Fibroblast of the aortic adventitia (primary cell): ENCODE results near the gene NPY1R. TPM values are rescaled to one million over a fixed set of nuclear protein-coding genes. Genes with fewer than 3 reads are reported as not detected.

Source experiments
- DNase-seq: peaks from one replicate; pipeline ENCODE4 v3.0.0-alpha.2; 2010; ENCODE audit warnings: low read depth
- H3K4me3 ChIP-seq: 2 replicates; pipeline ENCODE4 v1.5.1; 2011; ENCODE audit warnings: low read depth, mild to moderate bottlenecking, control low read depth, low read length, moderate library complexity
- CTCF ChIP-seq: IDR thresholded peaks from 2 replicates; pipeline ENCODE4 v1.5.1; 2011; ENCODE audit warnings: mild to moderate bottlenecking, low read length, control low read depth, inconsistent platforms; ENCODE audit not compliant: insufficient read depth
- total RNA-seq: library from RNA; depleted of rRNA; stranded (reverse); fragments of >200 nt; gene quantifications from 2 replicates; pipeline ENCODE4 v1.2.3, GENCODE V29; 2012; ENCODE audit warnings: low replicate concordance

Gene NPY1R
- total RNA-seq, 1 donor = 0.09 TPM

DNA sequence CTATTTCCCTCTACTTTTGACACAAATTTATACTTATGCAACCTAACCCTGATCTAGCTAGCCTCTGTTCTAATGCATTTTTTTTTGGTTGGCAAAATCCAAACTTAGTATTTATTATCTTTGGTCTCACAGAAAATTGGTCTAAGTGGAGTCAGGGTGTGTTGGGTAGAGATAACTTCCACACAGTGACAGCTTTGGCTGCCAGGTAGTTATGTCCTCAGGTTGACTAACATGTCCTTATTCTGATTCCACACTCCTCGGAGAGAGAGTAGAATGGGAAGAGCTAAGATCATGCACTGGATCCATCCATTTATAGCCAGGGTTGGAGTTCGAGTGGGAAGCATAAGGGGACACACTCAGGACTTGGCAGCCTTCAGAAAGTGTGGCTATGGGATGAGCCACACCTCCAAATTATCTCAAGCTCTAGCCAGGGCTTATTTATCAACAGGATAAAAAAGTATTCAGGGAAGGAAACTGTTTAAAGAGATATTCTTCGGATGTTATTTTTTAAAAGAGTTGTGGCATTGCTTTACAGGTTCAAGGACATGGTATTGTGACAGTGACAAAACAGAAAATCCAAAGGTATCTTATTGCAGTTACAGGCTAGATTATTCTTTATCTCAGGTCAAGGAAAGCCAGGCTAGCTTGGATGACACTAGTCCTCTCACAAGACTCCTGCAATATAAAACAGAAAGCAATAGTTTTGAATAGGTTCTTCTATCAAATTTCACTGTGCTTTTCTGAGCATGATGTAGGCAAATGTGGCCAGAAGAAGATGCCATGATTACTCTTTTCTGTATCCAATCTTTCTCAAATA is 51.5 kb downstream of the NPY1R start:
- no peak overlapping the region for H3K4me3 ChIP-seq
- no peak for DNase-seq
- no peak for TF ChIP-seq CTCF

GRCh38 chr4:163279713-163280112 is 52.7 kb downstream of the NPY1R start:
- no peak overlapping the region for H3K4me3 ChIP-seq
- DNase-seq = no peak
- TF ChIP-seq CTCF = no peak

DNA sequence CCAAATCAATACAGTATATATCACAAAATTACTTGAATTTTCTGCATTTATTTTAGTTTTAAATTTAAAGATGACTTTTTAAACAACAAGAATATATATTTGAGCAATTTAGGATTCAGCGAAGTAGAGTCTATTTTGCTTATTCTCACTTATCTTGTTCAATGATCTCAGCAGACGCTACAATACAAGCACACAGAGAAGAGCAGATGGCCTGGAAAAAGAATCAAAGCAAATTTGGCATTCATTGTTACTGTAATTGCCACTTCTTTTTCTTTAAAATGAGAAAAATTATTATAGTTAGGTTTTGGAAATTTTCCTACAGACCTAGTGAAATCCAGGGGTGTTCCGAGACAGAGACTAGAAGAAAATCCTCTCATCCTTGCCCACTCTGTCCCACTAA is 57.5 kb downstream of the NPY1R start:
- H3K4me3 ChIP-seq = no peak overlapping the region
- DNase-seq = no peak
- no peak for TF ChIP-seq CTCF

Other genes starting within 250 kb of the NPY1R start
- gene NAF1, start 165.7 kb downstream of the NPY1R start, total RNA-seq = 8.7 and 15.8 TPM in 2 replicates
- not detected in 2 replicates for gene NPY5R, start 11.3 kb upstream of the NPY1R start, total RNA-seq
- gene TKTL2, start 141.2 kb upstream of the NPY1R start, total RNA-seq = not detected in 2 replicates
- 23.1 and 40.2 TPM in 2 replicates for gene TMA16, start 162.1 kb upstream of the NPY1R start, total RNA-seq